ENCODE data around the gene MTHFD1.

The MTHFD1 gene

GRCh38 chr14:64421166-64421565 lies 33.0 kb downstream of the MTHFD1 start:
- Histone ChIP-seq H3K36me3 (peaks cover 75% of the 10 kb centered on the region), H3K9me3 (ENCODE audit: severe bottlenecking) (no peaks in the 10 kb centered on the region), H3K27me3 (ENCODE audit: insufficient read depth, low read depth, severe bottlenecking) (no peaks in the 10 kb centered on the region), H3K4me3 (ENCODE audit: low read depth, low read length) (no peak overlapping the region), H3K27ac (no peak overlapping the region)
- no peak for TF ChIP-seq CTCF (IDR thresholded peaks at IDR 0.05; ENCODE audit: low read depth, low read length)
- no peak for DNase-seq

GRCh38 chr14:64422005-64422404 lies 33.9 kb downstream of the MTHFD1 start:
- TF ChIP-seq CTCF (IDR thresholded peaks at IDR 0.05; ENCODE audit: low read depth, low read length): no peak
- Histone ChIP-seq H3K36me3 (peaks cover 74% of the 10 kb centered on the region), H3K27ac (no peak overlapping the region), H3K9me3 (ENCODE audit: severe bottlenecking) (no peaks in the 10 kb centered on the region), H3K4me3 (ENCODE audit: low read depth, low read length) (no peak overlapping the region), H3K27me3 (ENCODE audit: insufficient read depth, low read depth, severe bottlenecking) (no peaks in the 10 kb centered on the region)
- no peak for DNase-seq

- Histone ChIP-seq H3K4me3 (ENCODE audit: low read depth, low read length) (no peak overlapping the region), H3K27me3 (ENCODE audit: insufficient read depth, low read depth, severe bottlenecking) (no peaks in the 10 kb centered on the region), H3K27ac (no peak overlapping the region), H3K36me3 (peaks cover 73% of the 10 kb centered on the region), H3K9me3 (ENCODE audit: severe bottlenecking) (no peaks in the 10 kb centered on the region)
- no peak for DNase-seq
- no peak for TF ChIP-seq CTCF (IDR thresholded peaks at IDR 0.05; ENCODE audit: low read depth, low read length)
Measured at GRCh38 chr14:64422756-64423155, 34.6 kb downstream of the MTHFD1 start.

DNA sequence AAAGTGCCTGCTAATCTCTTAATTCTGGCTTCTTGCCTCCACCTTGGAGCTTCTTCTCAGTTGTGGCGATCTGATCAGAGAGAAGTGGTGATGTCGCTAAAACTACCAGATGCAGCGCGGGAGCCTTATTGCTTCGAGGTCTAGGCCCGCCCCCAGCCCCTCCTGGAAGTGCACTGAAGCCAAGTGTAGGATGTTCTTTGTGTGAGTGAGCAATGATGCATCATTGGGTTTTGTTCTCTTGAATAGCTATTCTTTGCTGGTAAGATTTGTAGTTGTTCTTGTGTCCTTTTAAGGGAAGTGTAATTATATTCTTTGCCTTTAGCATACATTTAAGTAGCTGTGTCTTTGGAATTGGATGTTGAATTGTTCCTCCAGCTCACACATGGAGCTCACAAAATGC lies 35.8 kb downstream of the MTHFD1 start:
- Histone ChIP-seq H3K36me3 (peaks cover 71% of the 10 kb centered on the region), H3K27me3 (ENCODE audit: insufficient read depth, low read depth, severe bottlenecking) (no peaks in the 10 kb centered on the region), H3K9me3 (ENCODE audit: severe bottlenecking) (no peaks in the 10 kb centered on the region), H3K27ac (no peak overlapping the region), H3K4me3 (ENCODE audit: low read depth, low read length) (no peak overlapping the region)
- no peak for DNase-seq
- no peak for TF ChIP-seq CTCF (IDR thresholded peaks at IDR 0.05; ENCODE audit: low read depth, low read length)

GRCh38 chr14:64434528-64434927 lies 46.4 kb downstream of the MTHFD1 start:
- no peaks in the 10 kb centered on the region for H3K9me3 ChIP-seq (ENCODE audit: severe bottlenecking)
- no peaks in the 10 kb centered on the region for H3K27me3 ChIP-seq (ENCODE audit: insufficient read depth, low read depth, severe bottlenecking)
- no peak overlapping the region for H3K27ac ChIP-seq
- no peak for TF ChIP-seq CTCF (IDR thresholded peaks at IDR 0.05; ENCODE audit: low read depth, low read length)
- DNase-seq: no peak
- peaks cover 85% of the 10 kb centered on the region for H3K36me3 ChIP-seq
- no peak overlapping the region for H3K4me3 ChIP-seq (ENCODE audit: low read depth, low read length)

- no peak for TF ChIP-seq CTCF (IDR thresholded peaks at IDR 0.05; ENCODE audit: low read depth, low read length)
- H3K36me3 ChIP-seq: peaks cover 79% of the 10 kb centered on the region
Measured at GRCh38 chr14:64438181-64438841, 50.2 kb downstream of the MTHFD1 start.

More at GRCh38 chr14:64438181-64438841, 50.2 kb downstream of the MTHFD1 start:
- no peaks in the 10 kb centered on the region for H3K27me3 ChIP-seq (ENCODE audit: insufficient read depth, low read depth, severe bottlenecking)
- H3K4me3 ChIP-seq (ENCODE audit: low read depth, low read length): no peak overlapping the region
- no peak overlapping the region for H3K27ac ChIP-seq
- no peak for DNase-seq
- H3K9me3 ChIP-seq (ENCODE audit: severe bottlenecking): no peaks in the 10 kb centered on the region

Measured in WERI-Rb-1 (cell line).